IMR-90 (cell line): Measurements from ENCODE around the gene CBX5. TPM values are rescaled to one million over a fixed set of nuclear protein-coding genes. Genes with fewer than 3 reads are reported as not detected.
"Not testable (repeated sequence)": the region's sequence is repeated elsewhere in the genome, so short reads cannot be mapped to it uniquely, and the experiment has no call there.

ENCODE experiments used
- ATAC-seq: fragments of 200-7000 bp; cut with Tn5 transposase; 2 replicates; pipeline ENCODE4 v1.9.1; 2020; ENCODE audit warnings: low read depth, mild to moderate bottlenecking, moderate library complexity
- BruUV-seq: library from RNA; stranded (reverse); fragments of 400-500 nt; replicated peaks from 2 replicates; lab custom pipeline; 2021; lab: Mats Ljungman, UMichigan
- CTCF ChIA-PET: fragments of 300-600 bp; formaldehyde crosslinking; extraction: SDS; loops from one replicate; lab custom pipeline; 2021; ENCODE audit warnings: antibody characterized with exemption; lab: Yijun Ruan, JAX
- POLR2A ChIA-PET: fragments of 300-600 bp; sonication (Branson Sonifier 250); formaldehyde crosslinking; loops from one replicate; lab custom pipeline; 2022; ENCODE audit warnings: antibody characterized with exemption; ENCODE audit not compliant: unreplicated experiment; lab: Charles Lee
- DNase-seq: peaks from one replicate; pipeline ENCODE4 v3.0.0; 2013
- H2AFZ ChIP-seq: replicated peaks from 2 replicates; pipeline ENCODE3; 2013; ENCODE audit warnings: low read length, mild to moderate bottlenecking; ENCODE audit not compliant: poor library complexity
- H2AK5ac ChIP-seq: 2 replicates; pipeline ENCODE4 v1.6.1; 2013; ENCODE audit warnings: low read depth, low read length, inconsistent platforms
- H2AK9ac ChIP-seq: replicated peaks from 2 replicates; pipeline ENCODE3; 2013; ENCODE audit warnings: mild to moderate bottlenecking, low read depth, low read length, moderate library complexity; ENCODE audit not compliant: poor library complexity
- H2BK120ac ChIP-seq: 2 replicates; pipeline ENCODE4 v1.6.1; 2013; ENCODE audit warnings: low read depth, low read length, inconsistent platforms
- H2BK15ac ChIP-seq: 3 replicates; pipeline ENCODE4 v1.6.1; 2013; ENCODE audit warnings: low read depth, low read length, inconsistent platforms
- H2BK20ac ChIP-seq: 2 replicates; pipeline ENCODE4 v1.6.1; 2013; ENCODE audit warnings: low read depth, mild to moderate bottlenecking, inconsistent platforms, low read length, moderate library complexity
- H2BK5ac ChIP-seq: 2 replicates; pipeline ENCODE4 v1.6.1; 2013; ENCODE audit warnings: mild to moderate bottlenecking, low read depth, low read length, inconsistent platforms; ENCODE audit not compliant: poor library complexity, severe bottlenecking
- H3K14ac ChIP-seq: replicated peaks from 2 replicates; pipeline ENCODE4 v1.6.1; 2013; ENCODE audit warnings: low read depth, low read length, inconsistent platforms
- H3K18ac ChIP-seq: 2 replicates; pipeline ENCODE4 v1.6.1; 2013; ENCODE audit warnings: low read depth, low read length, control low read depth
- H3K23ac ChIP-seq: 2 replicates; pipeline ENCODE4 v1.6.1; 2013; ENCODE audit warnings: low read depth, low read length, inconsistent platforms
- H3K27ac ChIP-seq: 2 replicates; pipeline ENCODE4 v1.5.1; 2013; ENCODE audit warnings: mild to moderate bottlenecking, control low read depth, low read length; ENCODE audit not compliant: insufficient read depth
- H3K27me3 ChIP-seq: 2 replicates; pipeline ENCODE4 v1.6.1; 2013; ENCODE audit warnings: low read length; ENCODE audit not compliant: control insufficient read depth, insufficient read depth
- H3K36me3 ChIP-seq: 2 replicates; pipeline ENCODE4 v1.6.1; 2013; ENCODE audit warnings: low read length, mixed read lengths; ENCODE audit not compliant: control insufficient read depth, insufficient read depth
- H3K4ac ChIP-seq: 2 replicates; pipeline ENCODE4 v1.6.1; 2013; ENCODE audit warnings: low read depth, low read length, inconsistent platforms
- H3K4me1 ChIP-seq: 2 replicates; pipeline ENCODE4 v1.6.1; 2013; ENCODE audit warnings: low read length, mixed read lengths; ENCODE audit not compliant: control insufficient read depth, insufficient read depth
- H3K4me2 ChIP-seq: 2 replicates; pipeline ENCODE4 v1.6.1; 2013; ENCODE audit warnings: low read depth, mild to moderate bottlenecking, control low read depth, low read length, moderate library complexity
- H3K4me3 ChIP-seq: 2 replicates; pipeline ENCODE4 v1.5.1; 2013; ENCODE audit warnings: low read depth, mild to moderate bottlenecking, control low read depth, low read length, moderate library complexity; ENCODE audit not compliant: insufficient read depth
- H3K56ac ChIP-seq: 2 replicates; pipeline ENCODE4 v1.6.1; 2013; ENCODE audit warnings: low read length, inconsistent platforms; ENCODE audit not compliant: insufficient read depth; ENCODE audit errors: extremely low read depth
- H3K79me1 ChIP-seq, 2 experiments: 2 replicates each; pipeline ENCODE4 v1.6.1; 2013; ENCODE audit warnings: low read length in 2 of 2, inconsistent platforms in 1 of 2, low read depth in 1 of 2
- H3K9ac ChIP-seq: 2 replicates; pipeline ENCODE4 v1.6.1; 2013; ENCODE audit warnings: low read depth, low read length, control low read depth
- H3K9me1 ChIP-seq: 2 replicates; pipeline ENCODE4 v1.6.1; 2013; ENCODE audit warnings: low read length, inconsistent platforms; ENCODE audit not compliant: insufficient read depth
- H3K9me3 ChIP-seq: 2 replicates; pipeline ENCODE4 v1.6.1; 2013; ENCODE audit warnings: low read length; ENCODE audit not compliant: control insufficient read depth, insufficient read depth
- H4K20me1 ChIP-seq: 2 replicates; pipeline ENCODE4 v1.6.1; 2013; ENCODE audit warnings: low read length, inconsistent platforms; ENCODE audit not compliant: insufficient read depth
- H4K5ac ChIP-seq: 2 replicates; pipeline ENCODE4 v1.6.1; 2013; ENCODE audit warnings: mild to moderate bottlenecking, low read depth, low read length, control low read depth
- H4K8ac ChIP-seq, 2 experiments: 2 replicates each; pipeline ENCODE4 v1.6.1; 2013; ENCODE audit warnings: low read depth in 2 of 2, low read length in 2 of 2, control low read depth in 1 of 2, inconsistent platforms in 1 of 2
- H4K91ac ChIP-seq: 2 replicates; pipeline ENCODE4 v1.6.1; 2013; ENCODE audit warnings: low read depth, low read length, inconsistent platforms; ENCODE audit not compliant: insufficient read depth
- whole genome bisulfite sequencing, 2 experiments: methylation state at CpG; one replicate each; pipeline versions ENCODE4 v1.1.5 to v1.1.7; 2013; ENCODE audit warnings: missing lambda C conversion rate in 2 of 2; ENCODE audit not compliant: insufficient read length in 1 of 2; ENCODE audit errors: extremely low coverage in 2 of 2; 5-methylcytosine and 5-hydroxymethylcytosine counted together
- dilution Hi-C: fragments of 300-500 bp; cut with HindIII; formaldehyde crosslinking; loops from one replicate; pipeline ENCODE4 v1.14.3; 2018; ENCODE audit warnings: low sequenced_read_pairs; ENCODE audit not compliant: unreplicated experiment
- in situ Hi-C: fragments of 300-500 bp; cut with MboI; formaldehyde crosslinking; loops from 3 replicates; pipeline ENCODE4 v1.14.3; 2019; ENCODE audit warnings: low sequenced_read_pairs, inconsistent platforms, mixed read lengths
- intact Hi-C: fragments of 100-400 bp; cut with micrococcal nuclease; formaldehyde crosslinking; loops from 2 replicates; pipeline ENCODE4 v1.10.0; 2022
- polyA plus RNA-seq, 3 experiments: library from polyadenylated mRNA; depleted of rRNA; stranded (reverse); fragments of >200 nt; gene quantifications; 2 replicates each; pipeline ENCODE4 v1.2.3, GENCODE V29; 2012; ENCODE audit warnings: low replicate concordance in 1 of 3
- total RNA-seq: library from RNA; depleted of rRNA; stranded (reverse); fragments of >200 nt; gene quantifications from 2 replicates; pipeline ENCODE4 v1.2.3, GENCODE V29; 2012

Gene CBX5
- total and polyA plus RNA-seq, 2 of the 4 experiments (the other 2 are of a cell fraction), result 18.0 to 40.9 TPM

DNA sequence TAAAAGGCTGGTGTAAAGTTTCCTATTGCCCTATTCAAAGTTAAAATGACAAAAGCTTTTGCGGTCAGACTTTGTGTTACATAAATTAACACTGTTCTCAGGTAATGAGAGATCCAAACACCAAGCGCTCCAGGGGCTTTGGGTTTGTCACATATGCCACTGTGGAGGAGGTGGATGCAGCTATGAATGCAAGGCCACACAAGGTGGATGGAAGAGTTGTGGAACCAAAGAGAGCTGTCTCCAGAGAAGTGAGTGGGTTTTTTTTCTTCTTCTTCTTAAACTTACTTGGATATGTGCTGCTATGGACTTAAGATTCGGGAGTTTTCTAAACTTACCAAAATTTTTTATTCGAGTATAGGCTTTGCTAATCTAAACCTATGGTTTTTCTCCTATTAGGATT, 1.8 kb upstream of the CBX5 start:
- H3K9me1 ChIP-seq, H2AK9ac ChIP-seq, H3K27me3 ChIP-seq, DNase-seq, intact Hi-C loops, H2BK20ac ChIP-seq, H4K91ac ChIP-seq, in situ Hi-C loops, BruUV-seq, H3K9me3 ChIP-seq, ATAC-seq, H4K5ac ChIP-seq, H2BK120ac ChIP-seq, H3K4ac ChIP-seq, H3K27ac ChIP-seq, H2BK5ac ChIP-seq, H2AFZ ChIP-seq, H2AK5ac ChIP-seq, H3K4me1 ChIP-seq, CTCF ChIA-PET, H3K18ac ChIP-seq, dilution Hi-C loops, H2BK15ac ChIP-seq: not testable (repeated sequence)
- POLR2A ChIA-PET, result interaction anchor here (0.6 to 0.8 kb wide), 3 partner anchors 21 to 1939 kb away, joined by 3 to 4 read pairs (median 3); no protein-coding TSS in a partner anchor
- Histone ChIP-seq H3K36me3 (peaks cover 33% of the 10 kb centered on the region), H3K4me3 (peak overlapping the region; percentile 63), H3K56ac (peak overlapping the region; percentile 97; the same call in 1 of the 2 replicates), H3K14ac (0 out of 2 replicates have a peak overlapping the region, but pooled peaks have one; percentile 98), H3K4me2 (peak overlapping the region; percentile 86), H3K79me1 (peaks cover 10 to 36% of the 10 kb centered on the region in 2 experiments), H4K20me1 (peaks cover 65% of the 10 kb centered on the region), H3K23ac (peak overlapping the region; percentile 99; the same call in 1 of the 2 replicates), H3K9ac (peak overlapping the region; percentile 93; the same call in 1 of the 2 replicates), H4K8ac (0 out of 4 replicates have a peak overlapping the region, but pooled peaks of 1 of the 2 experiments have one; percentile 93)
- WGBS, 2 experiments, result no CpG with 5 or more reads among the region's 4 CpGs

DNA sequence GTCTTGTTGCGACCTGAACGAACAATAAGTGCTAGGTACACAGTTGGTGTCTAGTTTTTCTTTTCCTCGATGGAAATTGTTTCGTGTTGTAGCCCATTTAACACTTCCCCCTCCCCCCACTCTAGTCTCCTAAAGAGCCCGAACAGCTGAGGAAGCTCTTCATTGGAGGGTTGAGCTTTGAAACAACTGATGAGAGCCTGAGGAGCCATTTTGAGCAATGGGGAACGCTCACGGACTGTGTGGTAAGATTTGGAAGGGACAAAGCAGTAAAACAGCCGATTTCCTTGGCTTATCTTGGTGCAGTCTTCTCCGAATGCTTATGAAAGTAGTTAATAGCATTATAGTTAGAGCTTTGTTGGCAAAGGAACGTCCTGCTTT, 1.3 kb upstream of the CBX5 start:
- H3K36me3 ChIP-seq, result peaks cover 32% of the 10 kb centered on the region
- intact Hi-C loops, H3K9me1 ChIP-seq, BruUV-seq, in situ Hi-C loops, H2BK15ac ChIP-seq, DNase-seq, H3K4me1 ChIP-seq, CTCF ChIA-PET, H3K27me3 ChIP-seq, dilution Hi-C loops, ATAC-seq, H3K9me3 ChIP-seq, H2BK20ac ChIP-seq: not testable (repeated sequence)
- H3K9ac ChIP-seq, result peak overlapping the region; percentile 93
- peak overlapping the region; percentile 99 for H2AK9ac ChIP-seq
- peak overlapping the region; percentile 82 for H3K27ac ChIP-seq
- peaks cover 6 to 39% of the 10 kb centered on the region in 2 experiments for H3K79me1 ChIP-seq
- H4K20me1 ChIP-seq, result peaks cover 60% of the 10 kb centered on the region
- POLR2A ChIA-PET, result interaction anchor here (0.6 to 0.8 kb wide), 3 partner anchors 20 to 1940 kb away, joined by 3 to 4 read pairs (median 3); no protein-coding TSS in a partner anchor
- H3K4me3 ChIP-seq, result peak overlapping the region; percentile 63
- 0% methylated on average over 4 of the region's 10 CpGs; no CpG with 5 or more reads in 1 of the 2 experiments for WGBS, 2 experiments
- peak overlapping the region; percentile 24; the same call in 1 of the 2 replicates for H2BK120ac ChIP-seq
- H2AFZ ChIP-seq, result peak overlapping the region; percentile 66
- H3K23ac ChIP-seq, result peak overlapping the region; percentile 99
- peak overlapping the region; percentile 86 for H3K4me2 ChIP-seq
- peak overlapping the region; percentile 51 for H3K18ac ChIP-seq
- H4K91ac ChIP-seq, result peak overlapping the region; percentile 94
- H3K56ac ChIP-seq, result peak overlapping the region; percentile 97
- H3K4ac ChIP-seq, result peak overlapping the region; percentile 96
- H4K5ac ChIP-seq, result peak overlapping the region; percentile 82
- H4K8ac ChIP-seq, result peak overlapping the region; percentile 93 to 94
- H3K14ac ChIP-seq, result peak overlapping the region; percentile 98
- peak overlapping the region; percentile 75 for H2BK5ac ChIP-seq
- peak overlapping the region; percentile 96 for H2AK5ac ChIP-seq
